Activated naive CD4-positive, alpha-beta T cell treated with anti-CD3 and anti-CD28 coated beads, Interleukin-2, amount 10 ng/mL, durations not matched to agents 5 hours and 36 hours (primary cell): ENCODE measurements around the gene TTYH3. TPM values are rescaled to one million over a fixed set of nuclear protein-coding genes. Genes with fewer than 3 reads are reported as not detected.

Source experiments
- total RNA-seq, 2 experiments: library from RNA; stranded (reverse); gene quantifications; one replicate each; pipeline ENCODE4 v1.2.3, GENCODE V29; 2021

Gene TTYH3, protein sequence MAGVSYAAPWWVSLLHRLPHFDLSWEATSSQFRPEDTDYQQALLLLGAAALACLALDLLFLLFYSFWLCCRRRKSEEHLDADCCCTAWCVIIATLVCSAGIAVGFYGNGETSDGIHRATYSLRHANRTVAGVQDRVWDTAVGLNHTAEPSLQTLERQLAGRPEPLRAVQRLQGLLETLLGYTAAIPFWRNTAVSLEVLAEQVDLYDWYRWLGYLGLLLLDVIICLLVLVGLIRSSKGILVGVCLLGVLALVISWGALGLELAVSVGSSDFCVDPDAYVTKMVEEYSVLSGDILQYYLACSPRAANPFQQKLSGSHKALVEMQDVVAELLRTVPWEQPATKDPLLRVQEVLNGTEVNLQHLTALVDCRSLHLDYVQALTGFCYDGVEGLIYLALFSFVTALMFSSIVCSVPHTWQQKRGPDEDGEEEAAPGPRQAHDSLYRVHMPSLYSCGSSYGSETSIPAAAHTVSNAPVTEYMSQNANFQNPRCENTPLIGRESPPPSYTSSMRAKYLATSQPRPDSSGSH
- total RNA-seq: 10 to 100 TPM; 15.9 to 16.3 TPM

DNA sequence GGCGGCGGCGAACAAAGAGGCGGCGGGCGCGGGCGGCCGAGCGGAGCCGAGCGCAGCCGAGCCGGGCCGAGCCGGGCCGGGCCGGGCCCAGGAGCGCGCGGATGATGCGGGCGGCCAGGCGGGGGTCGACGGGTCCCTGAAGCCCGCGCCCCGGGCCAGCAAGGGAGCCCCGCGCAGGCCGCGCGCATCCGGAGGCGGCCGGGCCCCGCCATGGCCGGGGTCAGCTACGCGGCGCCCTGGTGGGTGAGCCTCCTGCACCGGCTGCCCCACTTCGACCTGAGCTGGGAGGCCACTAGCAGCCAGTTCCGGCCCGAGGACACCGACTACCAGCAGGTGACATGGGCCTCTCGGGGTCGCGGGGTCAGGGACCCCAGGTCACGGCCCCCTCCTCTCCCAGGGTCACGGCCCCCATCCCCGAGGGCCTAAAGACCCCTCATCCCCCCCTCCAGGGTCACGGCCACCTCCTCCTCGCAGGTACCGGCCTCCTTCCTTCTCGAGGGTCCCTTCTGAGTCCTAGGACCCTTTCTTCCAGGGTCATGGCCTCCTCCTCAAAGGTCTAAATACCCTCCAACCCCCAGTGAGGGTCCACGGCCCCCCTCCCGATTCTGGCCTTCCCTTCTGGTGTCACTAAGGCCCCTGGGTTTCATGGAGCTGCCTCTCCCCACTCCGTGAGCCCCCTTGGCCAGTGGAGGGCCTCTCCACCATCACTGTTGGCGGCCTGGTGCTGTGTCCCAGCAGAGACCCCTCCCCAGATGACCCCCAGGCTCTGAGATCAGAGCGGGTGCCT is at the start of gene TTYH3:
Gene TTYH3 (plus strand): TSS at position 41 of the 787 bp plus-strand sequence. CDS start 170 bp downstream, at position 211.

DNA sequence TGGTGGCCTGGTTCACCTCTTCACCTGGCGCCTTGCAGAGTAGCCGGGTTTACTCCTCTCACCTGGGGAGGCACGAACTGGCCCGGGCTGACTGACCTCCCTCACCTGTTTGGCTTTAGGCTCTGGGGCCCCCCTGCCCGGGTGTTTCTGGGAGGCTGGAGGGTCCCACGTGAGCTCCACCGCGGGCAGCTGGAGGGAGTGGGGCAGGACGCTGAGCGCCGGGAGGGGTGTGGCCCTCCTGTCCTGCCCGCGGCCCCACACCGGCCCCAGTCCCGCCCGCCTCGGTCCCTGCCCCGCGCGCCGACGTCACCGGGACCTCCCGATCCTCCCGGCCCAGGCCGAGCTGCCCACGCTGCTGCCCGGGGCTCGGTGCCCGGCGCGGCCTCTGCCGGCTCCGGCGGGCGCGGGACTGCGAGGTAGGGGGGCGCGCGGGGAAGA is 56.1 kb downstream of the TTYH3 start, which contains the start of gene AMZ1:
Gene AMZ1 (plus strand): TSS at position 322 of the 438 bp plus-strand sequence. CDS start 12,250 bp downstream, outside the sequence.

Other genes with a start within 250 kb of the TTYH3 start
- gene CHST12, start 228.4 kb upstream of the TTYH3 start, total RNA-seq: 10 to 100 TPM; 22.6 to 23.1 TPM
- gene GRIFIN, start 155.6 kb upstream of the TTYH3 start, total RNA-seq: not detected
- 10 to 100 TPM; 99.5 to 99.9 TPM for gene LFNG, start 112.2 kb upstream of the TTYH3 start, total RNA-seq
- gene BRAT1, start 76.5 kb upstream of the TTYH3 start, total RNA-seq: 10 to 100 TPM; 31.6 to 33.4 TPM
- 10 to 100 TPM in 1 of 2 experiments, 1 to 10 TPM in 1; 7.5 to 13.7 TPM for gene IQCE, start 73.0 kb upstream of the TTYH3 start, total RNA-seq
- gene AMZ1, start 56.2 kb downstream of the TTYH3 start, total RNA-seq: under 1 TPM; 0.30 to 0.31 TPM
- gene GNA12, start 212.3 kb downstream of the TTYH3 start, total RNA-seq: 10 to 100 TPM; 17.7 to 17.9 TPM